GM18502 (cell line): ENCODE measurements around the gene COQ5.
"Not testable (repeated sequence)": the region's sequence is repeated elsewhere in the genome, so short reads cannot be mapped to it uniquely, and the experiment has no call there.

Experiments
- ATAC-seq: cut with Tn5 transposase; IDR thresholded peaks from one replicate; pipeline ENCODE4 v1.9.1; 2021; ENCODE audit warnings: mild to moderate bottlenecking; ENCODE audit not compliant: unreplicated experiment, poor library complexity

COQ5 gene

GRCh38 chr12:120529641-120530417 lies 871 bp upstream of the COQ5 start:
- no peak for ATAC-seq

- no peak for ATAC-seq
Measured at GRCh38 chr12:120522568-120522967, 6.4 kb downstream of the COQ5 start.

- not testable (repeated sequence) for ATAC-seq
Measured at GRCh38 chr12:120519324-120519723, 9.6 kb downstream of the COQ5 start.

- ATAC-seq: no peak
Measured at GRCh38 chr12:120515496-120515895, 13.5 kb downstream of the COQ5 start.

GRCh38 chr12:120514002-120514401 lies 15.0 kb downstream of the COQ5 start:
- ATAC-seq: no peak

- no peak for ATAC-seq
Measured at GRCh38 chr12:120508537-120508936, 20.4 kb downstream of the COQ5 start.

GRCh38 chr12:120504587-120504986 lies 24.4 kb downstream of the COQ5 start:
- ATAC-seq: no peak

- ATAC-seq: no peak
Measured at GRCh38 chr12:120500581-120500980, 28.4 kb downstream of the COQ5 start.

- ATAC-seq: no peak
Measured at GRCh38 chr12:120498870-120499515, 30.0 kb downstream of the COQ5 start.

GRCh38 chr12:120497524-120498150 lies 31.3 kb downstream of the COQ5 start:
- ATAC-seq: no peak

GRCh38 chr12:120496413-120497340 lies 32.3 kb downstream of the COQ5 start:
- peak; percentile 15 for ATAC-seq

- ATAC-seq: peak; percentile 95
Measured at GRCh38 chr12:120495731-120496412, 33.1 kb downstream of the COQ5 start, which contains the start of gene DYNLL1. DYNLL1 (plus strand) TSS chr12:120496113; CDS start chr12:120496422, 309 bp downstream.

- ATAC-seq: peak; percentile 1
Measured at GRCh38 chr12:120495186-120495730, 33.7 kb downstream of the COQ5 start.

- no peak for ATAC-seq
Measured at GRCh38 chr12:120490833-120491512, 38.0 kb downstream of the COQ5 start.

- no peak for ATAC-seq
Measured at GRCh38 chr12:120490325-120490724, 38.6 kb downstream of the COQ5 start.

- no peak for ATAC-seq
Measured at GRCh38 chr12:120489018-120489417, 39.9 kb downstream of the COQ5 start.

GRCh38 chr12:120488057-120488640 lies 40.8 kb downstream of the COQ5 start:
- no peak for ATAC-seq

GRCh38 chr12:120487552-120487951 lies 41.4 kb downstream of the COQ5 start:
- not testable (repeated sequence) for ATAC-seq
